ENCODE data around the gene TM4SF4. TPM values are rescaled to one million over a fixed set of nuclear protein-coding genes. Genes with fewer than 3 reads are reported as not detected.
"Not testable (repeated sequence)": the region's sequence is repeated elsewhere in the genome, so short reads cannot be mapped to it uniquely, and the experiment has no call there.

TM4SF4 gene
- total RNA-seq, 1 donor from 2014 or later = not detected

- Histone ChIP-seq H3K36me3 (ENCODE audit: insufficient read depth, low read length) (no peaks in the 10 kb centered on the region), H3K4me3 (ENCODE audit: insufficient read depth, low read depth, low read length) (no peak overlapping the region), H3K4me1 (ENCODE audit: insufficient read depth, low read length) (peaks cover 24% of the 10 kb centered on the region), H3K4me2 (ENCODE audit: low read length) (peak overlapping the region; percentile 68), H3K9ac (ENCODE audit: low read length) (peak overlapping the region; percentile 56), H4K20me1 (ENCODE audit: insufficient read depth, low read length) (no peaks in the 10 kb centered on the region), H3K9me3 (ENCODE audit: insufficient read depth, low read depth, low read length) (no peaks in the 10 kb centered on the region), H3K79me2 (ENCODE audit: insufficient read depth, low read length) (no peaks in the 10 kb centered on the region), H3K27me3 (ENCODE audit: insufficient read depth, low read length) (no peaks in the 10 kb centered on the region), H3K27ac (ENCODE audit: low read depth, low read length) (peak overlapping the region; percentile 76), H2AFZ (ENCODE audit: low read depth, low read length) (no peak overlapping the region)
- H3K27ac Mint-ChIP-seq (ENCODE audit: unreplicated experiment) = peak overlapping the region; percentile 94
- TF ChIP-seq EZH2 (IDR thresholded peaks at IDR 0.05; ENCODE audit: insufficient read depth, low read length) (no peak), CTCF (IDR thresholded peaks at IDR 0.05; ENCODE audit: insufficient read depth, low read depth, low read length) (no peak)
- no peaks in the 10 kb centered on the region for H3K27me3 Mint-ChIP-seq (ENCODE audit: low read depth, unreplicated experiment)
- FAIRE-seq = peak; percentile 76
- peak; percentile 90 for DNase-seq (ENCODE audit: low read depth)
- H3K4me3 Mint-ChIP-seq (ENCODE audit: unreplicated experiment) = no peak overlapping the region
- H3K36me3 Mint-ChIP-seq (ENCODE audit: low read depth, unreplicated experiment) = no peaks in the 10 kb centered on the region
- no peaks in the 10 kb centered on the region for H3K9me3 Mint-ChIP-seq (ENCODE audit: unreplicated experiment)
- H3K4me1 Mint-ChIP-seq (ENCODE audit: low read depth, unreplicated experiment) = peaks cover 19% of the 10 kb centered on the region
Measured at GRCh38 chr3:149442851-149443544, 31.5 kb upstream of the TM4SF4 start.

- Mint-ChIP-seq H3K4me3 (ENCODE audit: unreplicated experiment) (no peak overlapping the region), H3K4me1 (ENCODE audit: low read depth, unreplicated experiment) (peaks cover 25% of the 10 kb centered on the region), H3K9me3 (ENCODE audit: unreplicated experiment) (no peaks in the 10 kb centered on the region), H3K27ac (ENCODE audit: unreplicated experiment) (peak overlapping the region; percentile 94), H3K36me3 (ENCODE audit: low read depth, unreplicated experiment) (no peaks in the 10 kb centered on the region), H3K27me3 (ENCODE audit: low read depth, unreplicated experiment) (no peaks in the 10 kb centered on the region)
- H3K9ac ChIP-seq (ENCODE audit: low read length) = peak overlapping the region; percentile 56
- no peak overlapping the region for H2AFZ ChIP-seq (ENCODE audit: low read depth, low read length)
- no peaks in the 10 kb centered on the region for H3K9me3 ChIP-seq (ENCODE audit: insufficient read depth, low read depth, low read length)
- FAIRE-seq = no peak
- no peaks in the 10 kb centered on the region for H3K36me3 ChIP-seq (ENCODE audit: insufficient read depth, low read length)
- H3K79me2 ChIP-seq (ENCODE audit: insufficient read depth, low read length) = no peaks in the 10 kb centered on the region
- TF ChIP-seq EZH2 (IDR thresholded peaks at IDR 0.05; ENCODE audit: insufficient read depth, low read length) = no peak
- no peak for TF ChIP-seq CTCF (IDR thresholded peaks at IDR 0.05; ENCODE audit: insufficient read depth, low read depth, low read length)
- H4K20me1 ChIP-seq (ENCODE audit: insufficient read depth, low read length) = no peaks in the 10 kb centered on the region
- DNase-seq (ENCODE audit: low read depth) = no peak
- peak overlapping the region; percentile 76 for H3K27ac ChIP-seq (ENCODE audit: low read depth, low read length)
- H3K27me3 ChIP-seq (ENCODE audit: insufficient read depth, low read length) = no peaks in the 10 kb centered on the region
- peaks cover 29% of the 10 kb centered on the region for H3K4me1 ChIP-seq (ENCODE audit: insufficient read depth, low read length)
- peak overlapping the region; percentile 68 for H3K4me2 ChIP-seq (ENCODE audit: low read length)
- H3K4me3 ChIP-seq (ENCODE audit: insufficient read depth, low read depth, low read length) = no peak overlapping the region
Measured at GRCh38 chr3:149443545-149443912, 31.0 kb upstream of the TM4SF4 start.

GRCh38 chr3:149444867-149445266, 29.6 kb upstream of the TM4SF4 start:
- H3K4me1 ChIP-seq (ENCODE audit: insufficient read depth, low read length) = peaks cover 40% of the 10 kb centered on the region
- not testable (repeated sequence) for H3K4me3 ChIP-seq (ENCODE audit: insufficient read depth, low read depth, low read length); H2AFZ ChIP-seq (ENCODE audit: low read depth, low read length); H4K20me1 ChIP-seq (ENCODE audit: insufficient read depth, low read length); H3K27ac Mint-ChIP-seq (ENCODE audit: unreplicated experiment); H3K9me3 Mint-ChIP-seq (ENCODE audit: unreplicated experiment); DNase-seq (ENCODE audit: low read depth); H3K27me3 Mint-ChIP-seq (ENCODE audit: low read depth, unreplicated experiment); H3K4me2 ChIP-seq (ENCODE audit: low read length); H3K36me3 Mint-ChIP-seq (ENCODE audit: low read depth, unreplicated experiment); H3K79me2 ChIP-seq (ENCODE audit: insufficient read depth, low read length); H3K4me3 Mint-ChIP-seq (ENCODE audit: unreplicated experiment); H3K9ac ChIP-seq (ENCODE audit: low read length); H3K36me3 ChIP-seq (ENCODE audit: insufficient read depth, low read length); FAIRE-seq; H3K9me3 ChIP-seq (ENCODE audit: insufficient read depth, low read depth, low read length); H3K27me3 ChIP-seq (ENCODE audit: insufficient read depth, low read length); H3K27ac ChIP-seq (ENCODE audit: low read depth, low read length)
- H3K4me1 Mint-ChIP-seq (ENCODE audit: low read depth, unreplicated experiment) = peaks cover 35% of the 10 kb centered on the region

Data from astrocyte (in vitro differentiated cells and primary cell).